Ishikawa (cell line): ENCODE results near the gene LATS1.

Source experiments
- CEBPB ChIP-seq: IDR thresholded peaks from 2 replicates; pipeline ENCODE4 v1.6.1; 2012
- CREB1 ChIP-seq: IDR thresholded peaks from 2 replicates; pipeline ENCODE4 v1.6.1; 2012; ENCODE audit warnings: low read depth
- EGR1 ChIP-seq: IDR thresholded peaks from 2 replicates; pipeline ENCODE4 v1.6.1; 2012
- EP300 ChIP-seq: IDR thresholded peaks from 2 replicates; pipeline ENCODE4 v1.6.1; 2012; ENCODE audit warnings: borderline replicate concordance
- FOXM1 ChIP-seq: IDR thresholded peaks from 2 replicates; pipeline ENCODE4 v1.6.1; 2012; ENCODE audit warnings: low read depth, borderline replicate concordance
- NFIC ChIP-seq: IDR thresholded peaks from 2 replicates; pipeline ENCODE4 v1.6.1; 2012
- RAD21 ChIP-seq: IDR thresholded peaks from 2 replicates; pipeline ENCODE4 v1.6.1; 2012; ENCODE audit warnings: low read depth
- REST ChIP-seq: IDR thresholded peaks from 2 replicates; pipeline ENCODE4 v1.6.1; 2012; ENCODE audit warnings: low read depth, mild to moderate bottlenecking
- TAF1 ChIP-seq: IDR thresholded peaks from 2 replicates; pipeline ENCODE4 v1.6.1; 2012; ENCODE audit warnings: low read depth, mild to moderate bottlenecking
- YY1 ChIP-seq: IDR thresholded peaks from 2 replicates; pipeline ENCODE4 v1.6.1; 2012; ENCODE audit warnings: low read depth

- no peak for TF ChIP-seq YY1
- no peak for TF ChIP-seq NFIC
- TF ChIP-seq CEBPB, result no peak
- no peak for TF ChIP-seq REST
- no peak for TF ChIP-seq EP300
- TF ChIP-seq TAF1, result no peak
- TF ChIP-seq EGR1, result no peak
- TF ChIP-seq FOXM1, result no peak
- no peak for TF ChIP-seq RAD21
- no peak for TF ChIP-seq CREB1
Measured at GRCh38 chr6:149608381-149608982, 109.4 kb downstream of the LATS1 start.
